HG03108 (cell line): Measurements from ENCODE around the gene PSD2.

Source experiments
- ATAC-seq: cut with Tn5 transposase; IDR thresholded peaks from one replicate; pipeline ENCODE4 v1.9.1; 2021; ENCODE audit warnings: moderate library complexity; ENCODE audit not compliant: unreplicated experiment

The PSD2 gene

GRCh38 chr5:139763280-139763929 lies 32.2 kb upstream of the PSD2 start:
- ATAC-seq: no peak

DNA sequence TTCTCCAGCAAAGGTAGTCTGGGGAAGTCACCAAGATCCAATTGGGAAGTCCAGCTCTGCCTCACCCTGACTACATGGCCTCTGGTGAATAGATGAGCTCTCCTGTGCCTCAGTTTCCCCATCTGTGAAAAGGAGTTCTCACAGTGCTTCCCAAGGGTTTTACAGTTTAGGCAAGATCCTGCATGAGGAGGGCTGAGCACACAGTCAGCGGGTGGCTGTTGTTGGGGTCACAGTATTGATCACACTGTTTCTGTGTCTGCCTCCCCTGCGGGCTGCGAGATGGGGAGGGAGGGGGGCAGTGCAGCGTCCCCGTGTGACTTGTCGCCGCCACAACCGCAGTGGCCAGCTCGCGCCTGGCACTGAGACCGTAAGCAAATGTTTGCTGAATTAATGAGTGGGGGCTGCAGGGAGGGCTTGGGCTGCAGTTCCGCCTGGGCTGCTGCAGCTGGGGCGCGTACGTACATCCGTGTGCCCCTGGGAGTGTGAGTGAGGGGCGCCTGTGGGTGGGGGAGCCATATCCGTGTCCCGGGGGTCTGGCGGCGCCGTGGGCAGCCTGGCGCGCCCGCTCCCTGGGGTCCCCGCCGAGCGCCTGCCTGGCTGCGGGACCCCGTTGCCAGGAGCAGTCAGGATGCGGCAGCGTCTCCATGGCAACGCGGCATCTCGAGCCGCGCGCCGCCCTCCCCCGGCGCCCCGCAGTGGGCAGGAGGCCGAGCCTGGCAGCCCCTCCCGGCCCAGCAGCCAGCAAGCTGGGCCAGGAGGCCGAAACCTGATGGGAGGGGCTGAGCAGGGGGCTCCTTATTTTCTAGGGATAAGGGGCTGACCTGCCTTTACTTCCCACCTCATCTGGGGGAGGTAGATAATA lies 31.4 kb upstream of the PSD2 start:
- ATAC-seq: no peak

DNA sequence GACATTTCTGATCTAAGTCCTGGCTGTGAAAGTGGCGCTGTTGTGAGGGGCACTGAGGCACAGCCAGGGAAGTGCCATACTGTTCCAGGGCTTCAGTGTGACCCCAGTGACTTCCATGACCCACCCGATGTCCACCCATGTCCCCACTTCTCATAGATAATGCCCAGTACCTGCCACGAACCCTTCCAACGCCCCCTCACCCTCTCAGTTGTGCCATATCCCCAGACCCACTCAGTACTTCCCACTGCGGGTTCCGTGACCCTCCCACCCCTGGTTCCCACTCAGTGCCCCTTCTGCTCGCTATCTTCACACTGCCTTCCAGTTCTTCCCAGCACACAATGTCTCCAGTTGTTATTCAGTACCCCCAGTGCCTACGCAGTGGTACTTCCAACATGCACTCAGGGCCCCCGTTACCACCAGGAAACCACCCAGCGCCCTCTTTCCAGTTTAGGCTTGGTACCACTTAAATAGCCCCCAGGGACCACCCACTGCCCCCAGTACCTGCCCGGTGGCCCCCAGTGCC lies 30.7 kb upstream of the PSD2 start:
- no peak for ATAC-seq

DNA sequence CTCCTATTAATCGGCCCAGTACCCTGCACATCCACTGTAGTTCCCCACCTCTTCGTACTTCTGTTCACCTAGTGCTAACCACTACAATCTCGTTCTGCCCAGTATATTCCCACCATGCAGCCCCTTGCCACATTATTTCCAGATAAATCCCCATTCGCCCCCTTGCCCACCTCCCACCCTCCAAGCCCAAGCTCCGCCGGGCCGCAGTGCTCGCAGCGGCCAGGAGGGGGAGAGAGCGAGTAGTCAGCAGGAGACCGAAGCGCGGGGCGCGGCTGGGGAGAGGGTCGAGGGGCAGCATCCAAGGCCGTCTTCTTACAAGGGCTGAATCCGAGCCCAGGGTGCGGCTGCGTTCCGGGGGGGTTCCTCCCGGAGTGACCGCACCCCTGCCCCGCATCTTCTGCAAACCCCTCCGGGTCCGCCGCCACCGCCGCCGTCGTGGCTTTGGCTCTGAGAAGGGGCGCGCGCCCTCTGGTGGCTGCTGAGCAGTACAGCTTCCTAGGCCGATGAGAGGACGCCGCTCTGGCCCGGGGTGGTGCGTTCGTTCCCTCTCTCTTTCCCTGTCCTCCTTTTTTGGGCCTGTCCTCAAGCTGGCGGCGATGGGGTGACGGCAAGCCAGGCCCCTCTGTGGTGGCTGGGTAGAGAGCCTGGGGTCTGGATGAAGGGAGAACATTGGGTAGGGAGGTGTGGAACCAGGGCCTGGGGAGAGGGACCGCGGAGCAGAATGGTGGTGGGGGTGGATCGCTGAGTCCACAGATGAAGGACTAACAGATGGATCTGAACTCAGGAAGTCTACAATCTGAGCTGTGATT lies 30.0 kb upstream of the PSD2 start:
- peak; percentile 78 for ATAC-seq

DNA sequence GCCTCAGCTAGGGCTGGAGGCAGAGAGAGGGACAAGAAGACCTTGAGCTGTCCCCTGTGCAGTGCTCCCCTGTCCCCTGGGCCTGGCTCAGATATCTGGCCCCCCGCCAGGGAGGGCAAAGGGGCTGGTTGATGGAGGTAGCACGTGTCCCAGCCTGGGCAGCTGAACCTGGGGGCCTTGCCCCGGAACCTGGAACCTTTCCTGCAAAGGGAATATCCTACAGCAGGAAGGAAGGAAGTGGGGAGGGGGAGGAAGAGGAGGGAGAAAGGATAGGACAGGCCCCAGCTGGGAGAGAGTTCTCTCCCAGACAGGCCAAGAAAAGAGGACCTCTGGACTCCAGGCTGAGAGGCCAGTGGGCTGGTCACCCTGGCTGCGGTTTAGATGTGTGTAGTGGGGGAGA lies 27.6 kb upstream of the PSD2 start:
- ATAC-seq: no peak

DNA sequence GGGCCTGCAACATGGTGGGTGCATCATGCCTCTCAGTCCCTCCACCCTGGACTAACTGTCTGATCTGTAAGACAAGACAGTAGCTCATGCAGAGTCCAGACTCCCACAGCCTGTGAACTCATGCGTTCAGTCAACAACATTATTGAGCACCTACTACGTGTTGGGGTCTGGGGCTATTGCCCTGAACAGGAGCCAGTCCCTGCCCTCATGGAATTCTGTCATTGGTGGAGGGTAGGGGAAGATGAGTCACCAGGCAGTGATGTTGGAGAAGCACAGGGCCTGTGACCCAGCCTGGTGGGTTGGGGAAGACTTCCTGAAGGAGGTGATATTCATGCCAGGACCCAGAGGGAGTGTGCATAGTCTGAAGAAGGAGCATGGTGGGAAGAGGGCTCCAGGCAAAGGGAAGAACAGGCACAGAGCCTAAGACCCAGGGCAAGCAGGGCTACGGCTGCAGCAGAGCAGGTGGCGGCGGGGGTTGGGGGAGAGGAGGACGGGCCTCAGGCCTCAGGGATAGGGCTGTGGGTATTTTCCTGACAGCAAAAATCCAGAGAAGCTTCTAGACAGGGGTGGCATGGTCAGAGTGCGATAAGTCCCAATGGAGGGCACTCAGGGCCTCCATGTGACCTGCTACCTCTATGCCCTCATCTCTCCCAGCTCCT lies 26.7 kb upstream of the PSD2 start:
- ATAC-seq: no peak

DNA sequence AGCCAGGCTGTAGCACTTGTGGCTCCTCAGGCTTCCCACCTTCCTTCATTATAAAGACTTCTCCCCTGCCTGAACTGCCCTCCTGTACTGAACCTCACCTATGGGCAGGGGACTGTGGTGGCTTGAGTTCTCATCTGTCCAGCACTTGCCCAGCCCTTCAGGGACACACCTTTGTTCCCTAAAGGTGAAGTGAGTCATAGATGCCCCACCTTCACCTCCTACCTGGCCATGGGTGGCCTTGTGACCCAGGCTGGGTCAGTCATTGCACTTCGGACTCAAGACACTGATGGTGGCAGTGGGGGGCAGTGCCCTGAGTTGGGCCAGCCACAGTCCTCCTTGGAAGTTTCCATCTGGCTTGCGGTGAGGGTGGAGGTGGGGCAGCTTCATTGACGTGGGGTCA lies 26.1 kb upstream of the PSD2 start:
- no peak for ATAC-seq

- ATAC-seq: no peak
Observed at GRCh38 chr5:139770722-139771121, 24.9 kb upstream of the PSD2 start.

GRCh38 chr5:139772089-139772791 lies 23.4 kb upstream of the PSD2 start:
- no peak for ATAC-seq

DNA sequence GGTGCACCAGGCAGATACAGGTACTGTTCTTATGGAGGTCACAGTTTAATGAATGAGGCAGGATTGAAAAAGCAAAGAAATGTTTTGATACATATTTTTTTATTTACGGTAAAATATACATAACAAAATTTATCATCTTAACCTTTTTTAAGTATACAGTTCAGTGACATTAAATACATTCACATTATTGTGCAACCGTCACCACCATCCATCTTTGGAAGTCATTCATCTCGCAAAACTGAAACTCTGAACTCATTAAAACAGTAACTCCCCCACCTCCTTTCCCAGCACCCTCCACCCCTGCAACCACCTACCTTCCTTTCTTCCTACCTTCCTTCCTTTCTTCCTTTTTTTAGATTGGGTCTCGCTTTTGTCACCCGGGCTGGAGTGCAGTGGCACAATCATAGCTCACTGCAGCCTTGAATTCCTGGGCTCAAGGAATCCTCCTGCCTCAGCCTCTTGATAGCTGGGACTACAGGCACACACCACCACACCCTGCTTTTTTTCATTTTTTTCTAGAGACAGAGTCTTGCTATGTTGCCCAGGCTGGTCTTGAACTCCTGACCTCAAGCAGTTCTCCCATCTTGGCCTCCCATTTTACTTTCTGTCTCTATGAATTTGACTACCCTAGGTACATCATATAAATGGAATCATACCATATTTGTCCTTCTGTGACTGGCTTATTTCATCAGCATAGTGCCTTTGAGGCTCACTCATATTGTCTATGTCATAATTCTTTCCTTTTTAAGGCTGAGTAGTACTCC lies 22.5 kb upstream of the PSD2 start:
- ATAC-seq: no peak

DNA sequence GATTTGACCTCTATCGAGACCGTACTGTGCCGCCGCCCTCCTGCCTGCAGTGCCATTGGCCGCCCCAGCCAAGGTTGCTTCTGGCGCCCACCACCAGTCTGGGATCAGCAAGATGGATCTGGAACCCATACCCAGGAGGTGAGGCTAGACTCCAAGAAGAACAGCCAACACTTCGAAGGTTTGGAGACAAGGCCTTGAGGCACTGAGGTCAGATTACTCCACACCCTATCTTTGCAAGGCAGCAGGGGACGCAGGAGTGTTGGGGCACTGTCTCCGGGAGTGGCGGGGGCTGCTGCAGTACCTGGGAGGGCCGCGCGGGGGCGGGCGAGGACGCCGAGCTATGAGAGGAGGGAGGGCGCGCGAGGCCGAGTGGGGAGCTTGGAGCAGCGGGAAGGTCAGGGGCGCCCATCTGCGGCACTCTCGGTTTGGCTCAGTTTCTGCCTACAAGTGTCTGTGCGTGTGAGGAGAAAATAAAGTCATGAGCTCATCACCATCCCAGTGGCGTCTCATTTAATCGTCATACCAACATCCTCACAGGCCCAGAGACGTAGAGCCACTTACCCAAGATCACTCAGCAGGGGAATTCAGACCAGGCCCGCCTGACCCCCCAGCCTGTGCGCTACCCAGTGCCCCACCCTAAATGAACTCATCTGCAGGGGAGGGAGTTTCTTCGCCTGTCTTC lies 20.5 kb upstream of the PSD2 start:
- no peak for ATAC-seq

- no peak for ATAC-seq
Observed at GRCh38 chr5:139775872-139776271, 19.7 kb upstream of the PSD2 start.

DNA sequence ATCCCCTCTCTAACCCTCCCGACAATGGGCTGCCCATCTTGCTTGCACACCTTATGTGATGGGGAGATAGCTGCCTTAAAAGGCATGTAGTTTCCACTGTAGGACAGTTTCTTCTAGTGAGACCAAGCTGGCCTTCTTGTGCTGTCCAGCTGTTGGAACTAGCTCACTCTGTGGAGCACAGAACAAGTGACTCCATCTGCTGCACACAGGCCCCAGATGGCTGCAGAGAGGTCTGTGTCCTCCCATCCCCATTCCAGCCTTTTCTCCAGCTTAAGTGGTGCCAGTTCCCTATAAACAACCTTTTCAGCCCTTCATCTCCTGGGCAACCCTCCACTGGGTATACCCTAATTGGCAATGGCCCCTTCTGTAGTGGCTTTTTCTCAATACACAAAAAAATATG lies 18.7 kb upstream of the PSD2 start:
- ATAC-seq: no peak

DNA sequence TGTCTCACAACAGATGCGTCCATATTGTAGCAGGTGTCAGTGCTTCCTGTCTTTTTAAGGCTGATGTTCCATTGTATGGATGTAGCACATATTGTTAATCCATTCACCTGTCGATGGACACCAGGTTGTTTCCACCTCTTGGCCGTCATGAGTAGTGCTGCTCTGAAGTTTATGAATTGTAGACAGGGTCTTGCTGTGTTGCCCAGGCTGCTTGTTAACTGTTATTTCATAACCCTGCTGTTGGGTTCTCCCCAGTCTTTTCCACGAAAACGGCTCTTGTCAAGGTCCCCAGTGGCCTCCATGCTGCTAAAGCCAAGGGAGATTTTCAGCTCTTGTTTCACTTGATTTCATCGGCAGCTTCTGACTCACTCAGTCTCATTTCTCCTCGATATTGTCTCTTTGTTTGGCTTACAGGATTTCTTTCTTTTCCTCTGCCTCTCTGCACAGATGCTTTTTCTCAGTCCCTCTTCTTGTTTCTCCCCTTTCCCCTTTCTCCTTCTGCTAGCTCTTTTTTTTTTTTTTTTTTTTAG lies 12.1 kb upstream of the PSD2 start:
- no peak for ATAC-seq

GRCh38 chr5:139784488-139784887 lies 11.1 kb upstream of the PSD2 start:
- no peak for ATAC-seq

DNA sequence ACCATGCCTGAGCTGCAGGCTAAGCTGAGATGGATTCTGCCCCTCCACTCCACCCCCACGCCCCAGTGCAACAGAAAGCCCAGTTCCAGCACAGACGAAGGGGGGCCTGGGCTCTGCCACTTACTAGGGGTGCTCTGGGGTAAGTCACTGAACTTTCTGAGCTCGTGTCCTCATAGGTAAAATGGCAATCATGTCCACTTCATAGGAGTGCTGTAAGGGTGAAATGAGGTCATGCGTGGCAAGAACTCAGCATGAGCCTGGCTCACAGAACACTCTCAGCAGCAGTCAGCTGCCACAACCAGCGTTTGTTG lies 8.4 kb upstream of the PSD2 start:
- no peak for ATAC-seq

GRCh38 chr5:139787568-139788293 lies 7.9 kb upstream of the PSD2 start:
- peak; percentile 47 for ATAC-seq

DNA sequence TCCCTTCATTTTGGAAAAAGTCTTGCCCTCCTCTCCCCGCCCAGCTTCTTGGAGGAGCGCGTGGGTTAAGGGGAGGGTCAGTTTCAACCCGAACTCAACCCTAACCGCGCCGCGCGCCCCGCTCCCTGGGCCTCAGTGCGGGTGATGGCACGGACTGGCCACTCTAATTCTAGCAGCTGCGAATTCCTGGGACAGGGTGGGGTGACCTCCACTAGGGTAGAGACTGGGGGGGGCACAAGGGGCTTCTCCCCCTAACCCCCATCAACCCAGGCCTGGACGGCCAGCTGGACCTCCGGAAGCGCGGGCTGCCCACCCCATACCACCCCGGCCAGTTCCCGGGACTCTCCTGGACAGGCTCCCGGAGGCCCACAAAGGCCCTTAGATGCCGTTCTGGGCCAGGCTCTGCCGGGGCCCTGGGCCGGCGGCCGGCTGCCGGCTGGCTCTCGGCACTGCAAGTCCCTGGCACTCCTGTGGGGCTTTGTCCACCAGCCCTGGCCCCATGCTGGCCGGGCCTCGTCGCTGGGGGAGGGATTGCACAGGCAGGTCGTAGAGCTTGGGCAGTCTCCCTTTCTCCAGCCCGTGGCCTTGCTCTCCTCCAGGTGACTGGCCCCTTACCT lies 7.2 kb upstream of the PSD2 start:
- no peak for ATAC-seq
